Islet of Langerhans (tissue), 1 donor: Measurements from ENCODE around the gene SKAP2.
"Not testable (repeated sequence)": the region's sequence is repeated elsewhere in the genome, so short reads cannot be mapped to it uniquely, and the experiment has no call there.

Experiments used
- FAIRE-seq: peaks from one replicate; lab custom pipeline; 2011; peaks lifted over from hg19 to GRCh38; lab: Jason Lieb, UNC

The SKAP2 gene

DNA sequence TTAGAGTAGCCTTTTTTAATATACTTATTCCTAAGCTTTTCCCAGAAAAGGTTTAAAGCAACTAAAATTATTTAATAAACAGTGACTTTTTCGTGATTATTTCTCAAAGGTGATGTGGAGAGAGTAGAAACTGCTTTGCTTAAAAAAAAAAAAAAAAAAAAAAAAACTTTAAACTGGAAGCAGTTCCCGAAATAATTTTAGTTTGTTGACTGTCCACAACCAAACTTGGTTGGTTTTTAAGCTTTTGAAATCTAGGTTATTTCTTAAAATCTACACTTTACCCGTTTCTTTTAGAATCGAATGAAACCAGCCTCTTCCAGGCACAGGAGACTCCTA lies 7.3 kb downstream of the SKAP2 start:
- FAIRE-seq = no peak

GRCh38 chr7:26856176-26856985 lies 8.0 kb downstream of the SKAP2 start:
- FAIRE-seq = no peak

- no peak for FAIRE-seq
Observed at GRCh38 chr7:26854876-26855855, 9.2 kb downstream of the SKAP2 start.

DNA sequence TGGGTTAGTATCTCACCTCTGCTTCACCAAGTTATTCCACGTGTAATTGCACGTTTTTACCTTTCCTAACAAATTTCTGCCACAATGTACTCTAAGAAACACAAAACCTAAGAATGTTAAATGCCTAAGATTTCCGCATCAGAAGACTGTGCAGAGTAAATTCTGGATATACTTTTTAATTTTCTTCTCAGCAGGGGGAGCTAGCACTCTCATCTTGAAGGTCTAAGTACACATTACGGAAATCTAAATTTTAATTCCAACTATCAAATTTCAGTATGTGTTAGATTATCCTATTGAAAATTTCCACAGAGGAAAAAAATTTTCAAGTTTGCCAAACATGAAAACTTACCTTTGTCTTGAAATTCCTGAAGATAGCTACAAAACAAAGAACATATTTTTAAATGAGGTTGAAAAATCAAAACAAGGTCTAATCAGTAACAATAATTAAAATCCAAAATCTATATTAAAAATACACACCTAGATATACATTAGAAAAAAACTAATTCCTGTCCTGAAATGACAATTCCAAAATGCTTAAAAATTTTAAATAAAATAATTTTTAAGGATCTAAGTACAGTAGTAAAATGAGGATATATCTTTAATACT lies 10.5 kb downstream of the SKAP2 start:
- FAIRE-seq = peak; percentile 24

DNA sequence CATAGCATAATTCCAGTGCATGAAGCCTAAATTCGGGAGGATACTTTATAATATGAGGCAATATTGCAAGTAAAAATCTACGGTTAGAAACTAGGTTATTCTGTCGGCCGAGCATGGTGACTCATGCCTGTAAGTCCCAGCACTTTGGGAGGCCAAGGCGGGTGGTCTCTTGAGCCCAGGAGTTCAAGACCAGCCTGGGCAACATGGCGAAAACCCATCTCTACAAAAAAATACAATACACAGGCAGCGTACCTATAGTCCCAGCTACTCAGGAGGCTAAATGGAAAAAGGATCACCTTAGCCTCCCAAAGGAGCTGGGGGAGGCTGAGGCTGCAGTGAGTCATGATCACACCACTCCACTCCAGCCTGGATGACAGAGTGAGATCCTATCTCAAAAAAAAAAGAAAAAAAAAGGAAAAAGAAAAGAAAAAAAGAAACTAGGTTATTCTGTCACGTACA lies 14.2 kb downstream of the SKAP2 start:
- no peak for FAIRE-seq

DNA sequence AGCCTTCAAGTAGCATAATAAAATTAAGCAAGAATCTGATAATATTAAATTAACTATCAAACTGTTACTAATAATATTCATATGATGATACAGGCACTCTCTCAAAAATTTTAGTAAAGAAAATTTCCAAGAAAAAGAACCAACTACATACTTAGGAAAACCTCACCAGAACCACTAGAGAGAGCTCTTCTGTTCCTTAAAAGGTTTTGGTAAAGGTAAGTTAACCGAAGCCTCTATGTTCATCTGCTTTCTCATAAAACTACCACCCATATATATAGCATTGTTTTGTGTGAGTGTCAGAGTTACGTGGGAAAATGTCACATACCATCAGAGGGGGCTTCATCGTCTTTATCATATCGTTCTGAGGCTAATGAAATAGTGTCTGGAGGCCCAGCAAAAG lies 20.7 kb downstream of the SKAP2 start:
- no peak for FAIRE-seq

GRCh38 chr7:26842897-26843296 lies 21.5 kb downstream of the SKAP2 start:
- no peak for FAIRE-seq

DNA sequence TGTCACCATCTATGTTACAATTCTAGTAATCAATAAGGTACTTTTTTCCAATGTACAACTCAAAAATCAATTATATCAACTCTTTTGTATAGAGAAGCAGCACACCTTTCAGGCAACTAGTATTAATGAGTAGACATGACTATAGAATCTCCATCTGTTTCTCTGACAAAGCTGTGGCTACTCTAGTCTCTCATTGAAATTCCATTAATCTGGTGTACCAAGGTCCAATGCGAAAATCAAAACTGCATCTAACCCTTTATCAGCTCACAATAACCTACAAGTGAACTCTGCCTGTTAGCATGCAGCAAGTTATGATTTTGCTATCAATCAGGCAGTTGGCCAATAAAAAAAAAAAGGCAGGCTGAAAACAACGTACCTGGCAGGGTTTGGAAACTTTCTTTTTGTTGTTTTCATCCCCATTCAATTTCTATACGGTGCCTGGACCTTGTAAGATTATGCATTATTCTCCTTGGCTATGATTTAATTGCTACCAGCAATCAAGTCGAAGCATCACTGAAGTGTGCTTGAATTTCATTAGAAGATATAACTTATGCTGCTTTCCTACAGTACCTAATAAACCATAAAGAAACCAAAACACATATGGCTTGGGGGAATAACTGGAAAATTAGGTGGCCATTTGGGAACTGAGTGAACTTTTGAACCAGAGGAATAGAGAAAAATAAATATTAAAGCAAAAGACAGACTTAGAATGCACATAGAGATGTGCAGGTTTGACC lies 23.2 kb downstream of the SKAP2 start:
- no peak for FAIRE-seq

- not testable (repeated sequence) for FAIRE-seq
Observed at GRCh38 chr7:26836793-26837192, 27.6 kb downstream of the SKAP2 start.

DNA sequence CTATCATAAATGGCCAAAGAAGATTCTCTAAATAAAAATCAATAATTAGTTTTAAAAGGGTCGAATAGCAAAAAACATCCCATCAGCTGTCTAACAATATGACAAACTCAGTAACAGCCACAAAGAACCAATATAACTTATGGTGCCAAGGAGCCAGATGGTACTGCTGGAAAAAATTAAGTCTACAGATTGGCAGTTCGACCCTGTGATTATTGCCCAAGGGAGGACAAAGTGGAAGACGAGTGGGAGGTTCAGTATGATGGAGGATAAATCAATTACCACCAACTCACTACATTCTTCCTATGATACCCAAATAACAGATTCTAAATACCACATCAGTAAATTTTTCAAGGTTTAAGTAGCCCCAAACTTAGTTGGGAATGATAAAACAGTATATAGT lies 49.0 kb downstream of the SKAP2 start:
- FAIRE-seq = no peak

DNA sequence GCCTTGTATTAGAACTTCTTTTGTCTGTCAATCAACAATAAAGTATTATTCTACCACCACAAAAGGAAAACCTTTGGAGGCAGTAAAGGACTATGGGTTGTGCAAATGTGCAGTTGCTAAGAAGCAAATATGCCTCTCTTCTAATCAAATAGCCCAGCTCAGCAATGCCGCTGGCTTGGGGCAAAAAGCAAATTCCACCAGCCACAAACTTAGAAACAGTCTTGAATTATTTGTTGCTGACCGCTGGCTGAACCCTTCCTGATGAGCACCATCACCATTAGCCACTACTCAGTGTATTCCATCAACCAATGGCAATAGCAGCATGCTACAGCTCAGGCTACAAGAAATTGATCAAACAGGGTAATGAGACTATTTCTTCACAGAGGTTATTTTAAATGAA lies 51.0 kb downstream of the SKAP2 start:
- FAIRE-seq = no peak

GRCh38 chr7:26794541-26794940 lies 69.8 kb downstream of the SKAP2 start:
- no peak for FAIRE-seq

DNA sequence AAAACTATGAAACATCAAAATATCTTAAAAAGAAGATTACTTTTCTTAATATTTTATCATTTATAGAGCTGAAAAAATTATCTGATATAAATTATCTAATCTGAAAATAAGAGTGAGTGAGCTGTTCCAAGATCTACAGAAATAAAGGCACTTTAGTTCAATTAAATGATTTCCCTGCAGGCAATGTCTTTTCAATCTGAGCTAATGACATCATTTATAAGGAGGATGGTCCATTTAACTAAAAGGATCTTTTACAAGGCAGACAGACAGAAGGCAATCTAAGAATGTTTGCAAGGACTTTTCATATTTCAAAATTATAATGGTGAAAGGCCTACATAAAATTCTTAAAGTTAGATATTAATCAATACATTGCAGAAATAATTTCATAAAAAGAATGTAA lies 71.8 kb downstream of the SKAP2 start:
- no peak for FAIRE-seq

DNA sequence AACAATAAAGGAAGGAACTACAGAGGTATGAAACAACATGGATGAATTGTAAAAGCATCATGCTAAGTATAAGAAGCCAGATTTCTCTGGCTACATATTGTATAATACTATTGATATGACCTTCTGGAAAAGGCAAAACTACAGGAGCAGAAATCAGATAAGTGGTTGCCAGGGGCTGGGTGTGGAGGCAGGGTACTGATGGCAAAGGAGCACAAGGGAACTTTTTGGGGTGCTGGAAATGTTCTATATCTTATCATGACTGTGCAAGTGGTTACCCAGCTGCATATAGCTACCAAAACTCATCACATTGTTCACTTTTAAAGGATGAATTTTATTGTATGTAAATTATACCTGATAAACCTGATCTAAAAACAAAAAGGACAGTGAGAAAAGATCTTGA lies 72.4 kb downstream of the SKAP2 start:
- FAIRE-seq = no peak

GRCh38 chr7:26789481-26790184 lies 74.8 kb downstream of the SKAP2 start:
- FAIRE-seq = no peak

- no peak for FAIRE-seq
Observed at GRCh38 chr7:26787701-26788100, 76.7 kb downstream of the SKAP2 start.

DNA sequence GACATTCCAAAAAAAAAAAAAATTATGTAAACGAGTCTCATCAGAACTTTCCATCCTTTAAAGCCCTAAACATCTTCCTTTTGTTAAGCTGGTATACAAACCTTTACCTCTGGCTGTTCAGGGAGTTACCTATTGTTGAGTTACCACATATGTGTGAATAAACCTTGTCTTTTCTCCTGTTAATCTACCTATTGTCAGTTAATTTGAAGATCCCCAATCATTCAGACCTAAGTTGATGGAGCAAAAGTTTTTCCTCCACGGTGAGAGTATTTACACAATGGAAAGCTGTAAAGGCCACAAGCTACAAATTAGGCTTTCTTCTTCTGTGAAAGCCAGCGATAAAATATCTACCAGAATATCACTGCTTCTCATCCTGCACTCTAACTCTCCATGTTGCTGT lies 80.3 kb downstream of the SKAP2 start:
- no peak for FAIRE-seq

DNA sequence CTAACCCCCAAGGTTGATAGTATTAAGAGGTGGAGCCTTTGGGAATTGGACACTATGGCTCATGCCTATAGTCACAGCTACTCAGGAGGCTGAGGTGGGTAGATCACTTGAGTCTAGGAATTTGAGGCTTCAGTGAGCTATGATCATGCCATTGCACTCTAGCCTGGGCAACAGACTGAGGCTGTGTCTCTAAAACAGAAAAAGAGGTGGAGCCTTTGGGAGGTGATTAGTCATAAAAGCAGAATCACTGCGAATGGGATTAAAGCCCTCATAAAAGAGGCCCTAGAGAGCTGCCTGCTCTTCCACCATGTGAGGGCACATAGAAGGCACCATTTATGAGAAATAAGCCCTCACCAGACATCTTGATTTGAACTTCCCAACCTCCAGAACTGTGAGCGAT lies 81.9 kb downstream of the SKAP2 start:
- no peak for FAIRE-seq

GRCh38 chr7:26779978-26780595 lies 84.3 kb downstream of the SKAP2 start:
- no peak for FAIRE-seq

DNA sequence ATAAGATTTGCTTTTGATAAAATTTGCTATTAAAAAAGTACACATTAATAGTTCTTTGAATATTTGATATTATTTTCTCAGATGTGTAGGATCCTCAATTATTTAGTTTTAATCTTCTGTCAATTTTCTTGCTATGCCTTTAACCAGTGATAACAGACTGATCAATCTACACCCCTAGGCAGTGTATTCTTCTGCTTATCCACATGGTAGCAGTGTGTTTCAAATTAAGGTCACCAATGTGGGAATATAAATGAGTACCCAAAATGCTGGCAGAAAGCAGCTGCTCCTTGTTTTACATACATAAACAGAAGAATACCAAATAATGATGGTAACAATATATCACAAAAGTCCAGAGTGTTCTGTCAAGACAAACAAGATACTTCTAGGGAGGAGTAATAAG lies 87.0 kb downstream of the SKAP2 start:
- FAIRE-seq = no peak

GRCh38 chr7:26760501-26760900 lies 103.9 kb downstream of the SKAP2 start:
- no peak for FAIRE-seq
